Amniotic epithelial cell (primary cell): ENCODE data around the gene COL1A2.

Experiments
- DNase-seq: peaks from one replicate; pipeline ENCODE4 v3.0.0-alpha.2; 2010; ENCODE audit warnings: low read depth

Gene COL1A2

GRCh38 chr7:94394437-94395140 lies at the start of gene COL1A2:
Gene COL1A2, plus strand, starts transcription at chr7:94394895. Its CDS starts 137 bp downstream, at chr7:94395032.
- peak; percentile 82 for DNase-seq

- no peak for DNase-seq
Observed at GRCh38 chr7:94345907-94346306, 48.8 kb upstream of the COL1A2 start.

- DNase-seq, result peak; percentile 45
Observed at GRCh38 chr7:94348142-94348541, 46.6 kb upstream of the COL1A2 start.

- DNase-seq, result no peak
Observed at GRCh38 chr7:94350734-94351133, 44.0 kb upstream of the COL1A2 start.

GRCh38 chr7:94351703-94352102 lies 43.0 kb upstream of the COL1A2 start:
- no peak for DNase-seq

- DNase-seq, result no peak
Observed at GRCh38 chr7:94352887-94353286, 41.8 kb upstream of the COL1A2 start.

- DNase-seq, result no peak
Observed at GRCh38 chr7:94354953-94355352, 39.7 kb upstream of the COL1A2 start.

GRCh38 chr7:94355454-94355853 lies 39.2 kb upstream of the COL1A2 start:
- no peak for DNase-seq

GRCh38 chr7:94357076-94357475 lies 37.6 kb upstream of the COL1A2 start:
- no peak for DNase-seq

GRCh38 chr7:94360926-94361325 lies 33.8 kb upstream of the COL1A2 start:
- no peak for DNase-seq

GRCh38 chr7:94362276-94362675 lies 32.4 kb upstream of the COL1A2 start:
- no peak for DNase-seq

GRCh38 chr7:94364816-94365215 lies 29.9 kb upstream of the COL1A2 start:
- no peak for DNase-seq

GRCh38 chr7:94366163-94366562 lies 28.5 kb upstream of the COL1A2 start:
- DNase-seq, result no peak

GRCh38 chr7:94366832-94367231 lies 27.9 kb upstream of the COL1A2 start:
- DNase-seq, result peak; percentile 81

GRCh38 chr7:94367949-94368348 lies 26.7 kb upstream of the COL1A2 start:
- peak; percentile 28 for DNase-seq

GRCh38 chr7:94368371-94368791 lies 26.3 kb upstream of the COL1A2 start:
- DNase-seq, result peak; percentile 80

- peak; percentile 90 for DNase-seq
Observed at GRCh38 chr7:94374231-94374630, 20.5 kb upstream of the COL1A2 start.

- DNase-seq, result peak; percentile 99
Observed at GRCh38 chr7:94374721-94375566, 19.8 kb upstream of the COL1A2 start.

GRCh38 chr7:94375691-94376090 lies 19.0 kb upstream of the COL1A2 start:
- DNase-seq, result peak; percentile 99

- no peak for DNase-seq
Observed at GRCh38 chr7:94376281-94376680, 18.4 kb upstream of the COL1A2 start.

- DNase-seq, result no peak
Observed at GRCh38 chr7:94378356-94378755, 16.3 kb upstream of the COL1A2 start.

- no peak for DNase-seq
Observed at GRCh38 chr7:94380264-94380663, 14.4 kb upstream of the COL1A2 start.

GRCh38 chr7:94382132-94382531 lies 12.6 kb upstream of the COL1A2 start:
- DNase-seq, result peak; percentile 43
